ENCODE data around the gene CYSRT1. TPM values are rescaled to one million over a fixed set of nuclear protein-coding genes. Genes with fewer than 3 reads are reported as not detected.

CYSRT1 gene
- total RNA-seq, 1 experiment from 2014 or later, result 1.0 TPM

DNA sequence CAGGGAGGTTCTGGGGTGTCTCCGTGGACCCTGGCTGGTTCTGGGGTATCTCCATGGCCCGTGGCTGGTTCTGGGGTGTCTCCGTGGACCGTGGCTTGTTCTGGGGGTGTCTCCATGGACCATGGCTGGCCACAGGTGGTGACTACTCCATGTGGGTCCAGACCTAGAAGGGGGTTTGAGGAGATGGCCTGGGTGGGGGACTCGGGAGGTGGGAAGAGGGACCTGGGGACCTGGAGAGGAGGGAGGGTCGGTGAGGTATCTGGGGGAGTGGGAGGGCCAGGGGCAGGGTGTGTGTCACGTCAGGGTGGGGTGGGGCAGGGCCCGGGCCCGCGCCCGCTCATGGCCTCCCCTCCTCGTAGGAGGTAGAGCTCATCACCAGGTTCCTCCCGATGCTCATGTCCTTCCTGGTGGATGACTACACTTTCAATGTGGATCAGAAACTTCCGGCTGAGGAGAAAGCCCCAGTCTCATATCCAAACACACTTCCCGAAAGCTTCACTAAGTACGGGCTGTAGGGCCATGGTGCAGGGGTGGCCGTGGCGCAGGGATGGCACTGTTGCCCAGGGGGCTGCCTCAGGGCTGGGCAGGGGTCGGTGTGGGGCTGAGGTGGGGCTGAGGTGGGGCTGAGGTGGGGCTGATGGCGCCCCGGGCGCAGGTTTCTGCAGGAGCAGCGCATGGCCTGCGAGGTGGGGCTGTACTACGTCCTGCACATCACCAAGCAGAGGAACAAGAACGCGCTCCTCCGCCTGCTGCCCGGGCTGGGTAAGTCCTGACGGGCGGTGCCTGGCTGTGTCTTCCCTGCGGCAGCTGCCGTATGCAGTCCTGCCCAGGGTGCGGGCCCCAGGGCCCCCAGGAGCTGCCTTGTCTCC lies 41.8 kb downstream of the CYSRT1 start:
- Histone ChIP-seq H3K9ac (ENCODE audit: extremely low read depth, insufficient read length, low read length) (no peak overlapping the region), H2BK120ac (ENCODE audit: low read depth, low read length, poor library complexity, severe bottlenecking) (no peak overlapping the region), H2BK20ac (ENCODE audit: low read depth, low read length, poor library complexity, severe bottlenecking) (no peak overlapping the region), H3K4me1 (ENCODE audit: insufficient read depth, low read length) (no peaks in the 10 kb centered on the region), H4K91ac (ENCODE audit: insufficient read length, low read depth, low read length) (no peak overlapping the region), H3K27me3 (ENCODE audit: insufficient read depth, low read length) (no peaks in the 10 kb centered on the region), H3K23ac (ENCODE audit: insufficient read length, low read depth, low read length) (no peak overlapping the region), H3K4me2 (ENCODE audit: insufficient read depth, insufficient read length, low read length) (no peak overlapping the region), H4K20me1 (ENCODE audit: control insufficient read depth, insufficient read depth, insufficient read length) (no peaks in the 10 kb centered on the region), H3K23me2 (ENCODE audit: insufficient read length, low read depth, low read length, poor library complexity, severe bottlenecking) (no peaks in the 10 kb centered on the region), H2BK5ac (ENCODE audit: insufficient read length, low read length) (no peak overlapping the region), H4K5ac (ENCODE audit: insufficient read length, low read depth, low read length) (no peak overlapping the region), H3K18ac (ENCODE audit: insufficient read length, low read depth, low read length) (no peak overlapping the region), H3K9me3 (ENCODE audit: control insufficient read depth, low read depth, low read length) (no peaks in the 10 kb centered on the region), H3K79me1 (ENCODE audit: insufficient read depth, low read depth, low read length, poor library complexity, severe bottlenecking) (no peaks in the 10 kb centered on the region), H3K27ac (ENCODE audit: insufficient read length, low read depth, low read length) (no peak overlapping the region), H2AFZ (ENCODE audit: low read length) (no peak overlapping the region), H3T11ph (ENCODE audit: low read length) (no peak overlapping the region), H3K56ac (ENCODE audit: insufficient read length, low read depth, low read length) (no peak overlapping the region), H2AK5ac (ENCODE audit: insufficient read length, low read length) (no peak overlapping the region), H2BK12ac (ENCODE audit: insufficient read length, low read depth, low read length) (no peak overlapping the region), H4K8ac (replicated peaks; ENCODE audit: insufficient read length, low read depth, low read length) (no peak overlapping the region), H2BK15ac (ENCODE audit: low read depth, low read length) (no peak overlapping the region), H3K14ac (ENCODE audit: insufficient read depth, low read length) (no peak overlapping the region), H3K4ac (ENCODE audit: low read depth, low read length) (no peak overlapping the region), H3K79me2 (ENCODE audit: insufficient read depth, low read length) (no peaks in the 10 kb centered on the region)
- no peaks in the 10 kb centered on the region; a peak in 1 of 5 replicates for H3K9me3 Mint-ChIP-seq
- no peak overlapping the region for H3K4me3 Mint-ChIP-seq
- no CpG with 5 or more reads among the region's 34 CpGs for WGBS (ENCODE audit: extremely low coverage, insufficient read length, low lambda C conversion rate)
- H3K27ac Mint-ChIP-seq, result no peak overlapping the region; a peak in 1 of 7 replicates
- TF ChIP-seq, protein P1, sequence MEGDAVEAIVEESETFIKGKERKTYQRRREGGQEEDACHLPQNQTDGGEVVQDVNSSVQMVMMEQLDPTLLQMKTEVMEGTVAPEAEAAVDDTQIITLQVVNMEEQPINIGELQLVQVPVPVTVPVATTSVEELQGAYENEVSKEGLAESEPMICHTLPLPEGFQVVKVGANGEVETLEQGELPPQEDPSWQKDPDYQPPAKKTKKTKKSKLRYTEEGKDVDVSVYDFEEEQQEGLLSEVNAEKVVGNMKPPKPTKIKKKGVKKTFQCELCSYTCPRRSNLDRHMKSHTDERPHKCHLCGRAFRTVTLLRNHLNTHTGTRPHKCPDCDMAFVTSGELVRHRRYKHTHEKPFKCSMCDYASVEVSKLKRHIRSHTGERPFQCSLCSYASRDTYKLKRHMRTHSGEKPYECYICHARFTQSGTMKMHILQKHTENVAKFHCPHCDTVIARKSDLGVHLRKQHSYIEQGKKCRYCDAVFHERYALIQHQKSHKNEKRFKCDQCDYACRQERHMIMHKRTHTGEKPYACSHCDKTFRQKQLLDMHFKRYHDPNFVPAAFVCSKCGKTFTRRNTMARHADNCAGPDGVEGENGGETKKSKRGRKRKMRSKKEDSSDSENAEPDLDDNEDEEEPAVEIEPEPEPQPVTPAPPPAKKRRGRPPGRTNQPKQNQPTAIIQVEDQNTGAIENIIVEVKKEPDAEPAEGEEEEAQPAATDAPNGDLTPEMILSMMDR (conservative IDR thresholded peaks at IDR 0.05), result no peak
- H3K36me3 Mint-ChIP-seq (ENCODE audit: insufficient read depth in 1 of 3, low read depth in 3 of 3), result peaks cover 12 to 59% (median 42%) of the 10 kb centered on the region in 3 experiments; a peak in 6 of 7 replicates
- no peak for DNase-seq
- H3K27me3 Mint-ChIP-seq (ENCODE audit: low read depth), result no peaks in the 10 kb centered on the region; the same call in 1 of the 2 replicates
- 0 out of 4 replicates have a peak, but pooled peaks cover 0 to 1% of the 10 kb centered on the region in 2 experiments for H3K4me1 Mint-ChIP-seq

Data from H9 (cell line).